AG10803 (cell line): ENCODE results near the gene REG1B.

Experiments used
- DNase-seq: peaks from one replicate; pipeline ENCODE4 v3.0.0; 2010; ENCODE audit warnings: low read depth
- H3K4me3 ChIP-seq: 2 replicates; pipeline ENCODE4 v1.5.1; 2011; ENCODE audit warnings: mild to moderate bottlenecking, low read length, control low read depth
- CTCF ChIP-seq: conservative IDR thresholded peaks from 2 replicates; pipeline ENCODE4 v1.5.1; 2011; ENCODE audit warnings: mild to moderate bottlenecking, low read length, control low read depth, inconsistent platforms

The REG1B gene

GRCh38 chr2:79103214-79103613 lies 15.4 kb upstream of the REG1B start:
- DNase-seq = no peak
- no peak overlapping the region for H3K4me3 ChIP-seq
- no peak for TF ChIP-seq CTCF

GRCh38 chr2:79101024-79101423 lies 13.2 kb upstream of the REG1B start:
- no peak for DNase-seq
- no peak for TF ChIP-seq CTCF
- no peak overlapping the region for H3K4me3 ChIP-seq

GRCh38 chr2:79100285-79100684 lies 12.5 kb upstream of the REG1B start:
- no peak overlapping the region for H3K4me3 ChIP-seq
- no peak for DNase-seq
- no peak for TF ChIP-seq CTCF

GRCh38 chr2:79099140-79099686 lies 11.4 kb upstream of the REG1B start:
- no peak overlapping the region for H3K4me3 ChIP-seq
- TF ChIP-seq CTCF = no peak
- DNase-seq = no peak

GRCh38 chr2:79097843-79098242 lies 10.1 kb upstream of the REG1B start:
- H3K4me3 ChIP-seq = no peak overlapping the region
- no peak for TF ChIP-seq CTCF
- no peak for DNase-seq

- DNase-seq = no peak
- no peak overlapping the region for H3K4me3 ChIP-seq
- no peak for TF ChIP-seq CTCF
Measured at GRCh38 chr2:79090693-79091092, 2.9 kb upstream of the REG1B start.

- TF ChIP-seq CTCF = no peak
- no peak for DNase-seq
- H3K4me3 ChIP-seq = no peak overlapping the region
Measured at GRCh38 chr2:79086255-79086654, 1.5 kb downstream of the REG1B start.
